GM19193 (cell line): ENCODE measurements around the gene TANK.
A peak's percentile ranks its signal among the peaks of the same experiment; 100 is the strongest.

ENCODE experiments used
- POLR2A ChIP-seq: IDR thresholded peaks from 4 replicates; pipeline ENCODE4 v1.6.1; 2011; ENCODE audit not compliant: insufficient read depth, insufficient read length; ENCODE audit errors: extremely low read depth

Gene TANK

GRCh38 chr2:161228511-161229240, 68.4 kb downstream of the TANK start:
- no peak for TF ChIP-seq POLR2A

GRCh38 chr2:161230959-161231358, 70.7 kb downstream of the TANK start:
- no peak for TF ChIP-seq POLR2A

DNA sequence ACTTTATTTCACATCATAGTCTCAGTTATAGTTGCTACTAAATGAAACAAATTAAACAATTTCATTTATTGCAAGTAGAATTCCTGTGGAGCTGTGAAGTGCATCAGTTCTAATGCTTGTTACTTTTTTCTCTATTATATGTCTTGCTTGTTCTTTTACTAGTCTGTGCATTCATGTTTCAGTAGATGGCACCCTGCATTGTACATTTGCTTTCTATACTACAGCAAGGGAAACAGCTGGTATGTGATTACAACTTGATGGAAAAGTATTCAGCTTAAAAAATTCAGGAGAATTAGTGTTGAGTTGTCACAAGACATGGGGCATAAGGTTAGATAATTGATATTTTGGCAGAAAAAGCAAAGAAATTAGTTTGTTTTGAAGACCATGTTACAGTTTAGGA, 72.3 kb downstream of the TANK start:
- TF ChIP-seq POLR2A, result no peak

- no peak for TF ChIP-seq POLR2A
Measured at GRCh38 chr2:161233858-161234431, 73.7 kb downstream of the TANK start.

DNA sequence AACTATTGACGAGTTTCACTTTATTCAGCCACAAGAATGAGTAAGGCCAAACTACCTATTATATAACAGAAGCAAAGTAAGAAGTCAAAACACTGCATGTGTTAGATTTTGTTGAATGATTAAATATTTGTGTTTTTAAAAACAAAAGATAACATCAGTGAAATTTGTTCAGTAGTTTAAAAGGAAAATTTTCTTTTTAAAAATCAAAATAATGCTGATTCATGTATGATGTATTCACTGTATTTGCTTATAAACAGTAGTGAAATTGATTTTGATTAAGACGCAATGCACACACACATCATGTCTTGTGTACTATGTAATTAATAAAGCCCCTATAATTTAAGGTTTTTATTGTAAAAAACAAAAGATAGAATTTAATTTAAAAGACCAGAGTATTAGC, 74.4 kb downstream of the TANK start:
- no peak for TF ChIP-seq POLR2A

DNA sequence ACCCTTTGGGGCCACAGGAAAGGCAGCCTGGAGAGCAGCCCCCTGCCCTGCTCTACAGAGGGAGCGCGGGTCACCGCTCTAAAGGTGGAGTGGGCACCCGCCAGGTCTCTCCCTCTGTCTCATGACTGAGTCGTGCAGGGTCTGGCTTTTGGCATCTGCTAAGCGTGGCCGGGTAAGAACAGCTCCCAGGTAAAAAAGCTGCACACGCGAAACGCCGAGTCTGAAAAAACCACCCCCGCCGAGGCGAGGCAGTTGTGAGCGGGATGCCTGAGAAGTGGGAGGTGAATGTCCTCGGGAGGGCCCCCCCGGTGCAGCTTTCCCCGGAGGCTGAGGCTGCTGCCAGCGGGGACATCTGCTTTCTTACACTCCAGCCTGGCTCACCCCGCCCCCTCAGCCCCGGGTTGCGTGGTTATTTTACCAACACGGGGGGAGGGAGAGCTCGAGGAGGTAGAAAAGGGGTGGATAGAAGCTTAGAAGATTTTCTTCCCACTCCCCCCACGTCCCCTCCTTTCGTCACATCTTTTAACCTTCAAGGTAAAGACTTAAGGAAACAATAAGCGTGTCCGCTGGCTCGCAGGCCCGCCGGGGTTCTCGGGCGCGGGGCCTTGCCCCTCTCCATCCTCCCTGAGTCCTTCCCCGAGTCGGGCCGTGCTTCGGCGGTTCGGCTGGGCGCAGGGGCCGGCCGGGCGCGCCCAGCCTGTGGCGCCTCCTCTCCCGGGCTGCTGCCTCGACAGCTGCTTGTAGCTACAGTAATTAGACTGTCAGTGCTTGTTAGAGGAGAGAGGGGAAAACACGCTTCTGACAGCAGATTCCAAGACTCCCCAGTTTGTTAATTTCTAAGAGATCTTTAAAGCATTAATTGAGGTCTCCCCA, 77.4 kb downstream of the TANK start:
- peak; percentile 57 for TF ChIP-seq POLR2A

DNA sequence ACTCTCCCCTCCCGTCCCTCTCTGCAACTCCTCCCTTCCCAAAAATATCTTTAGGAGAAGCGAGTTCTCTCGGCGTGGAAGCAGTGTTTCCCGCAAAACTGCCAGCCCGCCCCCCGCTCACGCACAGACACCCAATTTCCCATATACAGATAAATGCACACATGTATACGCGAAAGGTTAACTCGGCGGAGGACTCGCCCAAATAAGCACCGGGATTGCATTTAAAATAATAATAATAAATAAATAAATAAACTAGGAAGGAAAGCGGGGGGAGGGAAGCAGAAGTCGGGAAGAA, 78.0 kb downstream of the TANK start:
- no peak for TF ChIP-seq POLR2A

DNA sequence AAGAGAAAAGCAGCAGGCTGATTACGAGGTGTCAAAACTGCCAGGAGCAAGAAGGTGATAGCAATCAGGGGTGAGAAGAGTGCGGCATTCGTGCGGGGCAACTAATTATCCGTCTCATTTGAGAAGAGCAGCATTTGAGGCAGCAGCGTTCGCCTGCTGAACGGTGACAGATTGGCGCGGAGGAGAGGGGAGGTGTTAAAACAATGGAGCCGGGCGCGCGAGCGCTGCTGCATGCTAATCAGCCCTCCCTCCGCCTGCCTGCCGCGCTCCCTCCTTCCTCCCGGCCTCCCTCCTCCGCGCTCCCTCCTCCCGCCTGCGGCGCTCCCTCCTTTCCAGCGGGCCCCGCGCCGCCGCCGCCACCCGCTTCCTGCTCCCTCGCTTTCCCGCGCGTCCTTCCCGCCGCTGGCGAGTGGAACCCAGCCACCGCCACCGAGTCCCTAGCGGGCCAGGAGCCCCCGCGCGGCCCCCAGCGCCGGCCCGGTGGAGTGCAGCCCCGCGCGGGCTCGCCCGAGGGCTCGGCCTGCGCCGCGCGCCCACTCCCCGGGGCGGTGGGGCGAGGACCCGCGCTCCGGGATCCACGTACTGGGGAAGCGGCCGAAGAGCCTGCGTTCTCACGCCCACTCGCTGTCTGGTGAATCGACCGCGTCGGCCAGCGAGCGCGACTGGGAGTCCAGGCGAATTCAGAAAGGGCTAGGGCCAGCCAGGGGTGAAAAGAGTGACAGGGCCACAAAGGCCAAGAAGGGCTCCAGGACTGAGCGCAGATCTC, 78.5 kb downstream of the TANK start:
- peak; percentile 28 for TF ChIP-seq POLR2A

DNA sequence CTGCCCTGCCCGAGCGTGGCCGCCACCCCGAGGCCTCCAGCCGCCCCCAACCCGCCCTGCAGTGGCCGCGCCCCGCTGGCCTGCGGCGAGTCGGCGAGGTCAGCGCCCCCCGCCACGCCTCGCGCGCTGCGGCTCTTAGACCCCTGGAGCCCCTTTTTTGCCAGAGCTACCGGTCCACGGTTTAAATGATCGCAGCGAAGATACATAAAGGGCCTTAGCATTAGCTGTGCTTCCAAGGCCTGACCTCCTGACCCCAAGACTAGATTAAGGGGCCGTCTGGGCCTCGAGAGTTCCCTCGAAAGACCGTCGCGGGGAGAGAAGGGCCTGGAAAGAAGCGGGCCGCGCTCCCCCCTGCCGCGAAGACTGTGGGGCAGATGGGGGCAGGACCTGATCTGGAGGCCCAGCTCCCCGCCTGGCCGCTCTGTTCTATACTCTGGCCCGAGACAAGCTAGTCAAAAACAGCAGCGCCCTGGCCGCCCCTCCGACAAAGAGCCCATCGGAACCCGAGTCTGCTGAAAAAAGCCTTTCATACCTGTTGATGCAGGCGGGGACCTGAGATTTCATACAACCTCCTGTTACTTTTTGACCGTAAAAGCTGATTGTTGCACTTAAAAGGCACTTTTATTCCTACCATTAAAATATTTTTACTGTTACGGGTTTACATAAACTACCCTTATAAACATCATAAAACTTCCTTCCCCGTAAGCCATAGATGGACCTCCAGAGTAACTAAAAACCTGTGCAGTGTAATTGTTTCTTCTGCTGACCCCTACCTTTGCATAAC, 79.3 kb downstream of the TANK start:
- no peak for TF ChIP-seq POLR2A

DNA sequence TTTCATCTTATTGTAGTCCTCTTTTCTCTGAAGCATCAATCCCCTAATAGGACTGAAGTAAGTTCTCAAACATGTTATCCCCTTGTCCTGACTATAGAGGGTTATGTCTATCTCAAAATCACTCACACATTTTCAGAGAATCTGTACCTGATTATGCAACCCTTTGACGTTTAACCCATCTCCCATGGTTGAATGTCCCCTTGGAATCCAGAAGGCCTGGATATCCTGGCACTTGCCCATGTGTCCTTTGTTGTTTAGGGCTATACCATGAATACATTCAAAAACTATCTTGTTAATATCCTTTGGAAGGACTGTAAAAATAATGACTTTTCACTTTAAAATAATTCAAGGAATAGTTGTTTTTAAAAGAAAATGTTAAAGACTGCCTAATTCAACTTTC, 81.7 kb downstream of the TANK start:
- TF ChIP-seq POLR2A, result no peak

DNA sequence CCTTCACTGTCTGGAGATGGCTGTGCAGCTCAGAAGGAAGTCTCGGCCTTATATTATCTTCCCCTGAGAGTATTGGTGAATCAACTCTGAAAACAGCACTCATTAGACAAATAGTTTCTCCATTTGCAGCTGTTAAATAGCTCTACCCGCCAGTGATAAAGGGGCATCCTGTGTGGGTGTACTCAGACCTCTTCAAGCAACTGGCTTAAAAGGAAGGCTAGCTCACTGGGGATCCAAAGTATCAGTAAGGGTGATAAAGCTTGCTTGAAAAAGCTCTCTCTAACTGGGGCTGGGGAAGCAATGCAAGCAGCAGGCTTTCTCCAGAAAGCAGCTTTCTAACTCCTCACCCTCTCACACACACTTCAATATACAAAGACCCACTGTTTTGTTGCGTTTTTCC, 83.1 kb downstream of the TANK start:
- peak; percentile 27 for TF ChIP-seq POLR2A

- no peak for TF ChIP-seq POLR2A
Measured at GRCh38 chr2:161243905-161244304, 83.7 kb downstream of the TANK start.

DNA sequence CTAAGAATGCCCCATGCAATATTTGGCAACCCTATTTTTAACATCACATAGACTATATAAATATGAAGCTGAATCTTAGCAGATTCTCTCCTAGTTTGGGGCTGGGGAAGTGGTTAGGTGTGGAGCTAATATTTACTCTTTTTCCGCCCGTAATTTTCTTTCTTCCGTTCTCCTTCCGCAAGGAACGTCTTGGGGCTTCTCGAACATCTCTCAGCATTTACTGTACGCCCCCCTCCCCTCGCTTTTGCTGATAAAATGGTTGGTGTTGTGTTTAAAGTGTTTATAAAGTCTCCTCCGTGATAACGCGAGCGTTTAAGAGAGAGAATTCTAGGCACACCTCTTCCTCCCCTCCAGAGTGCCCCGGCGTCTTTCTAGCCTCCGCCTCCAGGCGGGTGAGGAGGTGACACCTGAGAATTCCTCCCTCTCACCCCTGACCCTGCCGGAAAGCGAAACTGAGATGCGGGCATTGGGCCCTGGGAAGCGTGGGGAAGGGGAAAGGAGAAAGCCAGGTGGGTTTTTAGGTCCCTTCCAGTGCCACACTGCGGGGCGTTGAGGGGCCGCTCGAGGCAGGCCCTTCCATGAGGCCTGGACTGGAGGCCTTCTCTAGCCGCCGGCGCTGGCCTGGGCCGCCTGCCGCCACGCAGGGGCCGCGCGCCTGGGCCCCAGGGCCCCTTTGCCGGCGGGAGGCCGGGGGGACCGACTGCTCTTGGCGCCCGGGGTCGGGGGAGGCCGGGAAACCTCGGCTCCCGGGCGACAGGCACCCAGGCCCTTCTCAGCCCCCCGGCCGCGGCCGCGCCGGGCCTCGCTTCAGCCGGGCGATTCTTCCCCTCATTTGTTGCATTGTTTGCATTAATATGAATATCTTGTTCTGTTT, 84.4 kb downstream of the TANK start:
- TF ChIP-seq POLR2A, result peak; percentile 59

GRCh38 chr2:161245261-161245553, 85.0 kb downstream of the TANK start:
- TF ChIP-seq POLR2A, result no peak
